T-cell (primary cell): ENCODE data around the gene ARHGEF11. TPM values are rescaled to one million over a fixed set of nuclear protein-coding genes. Genes with fewer than 3 reads are reported as not detected.

Source experiments
- ATAC-seq, 4 experiments: fragments of 200-7000 bp in 3 of 4; fragments of 150-1000 bp in 1 of 4; cut with Tn5 transposase; replicated peaks in 1 of 4; 1 replicate in 3 of 4; 2 replicates in 1 of 4; pipeline ENCODE4 v1.10.0; 2021; ENCODE audit warnings: moderate library complexity in 3 of 4, mild to moderate bottlenecking in 2 of 4, moderate number of reproducible peaks in 1 of 4
- CTCF ChIA-PET, 2 donors: fragments of 300-600 bp; sonication (Branson Sonifier 250); formaldehyde crosslinking; loops; one replicate each; lab custom pipeline; 2022; ENCODE audit warnings: antibody characterized with exemption in 2 of 2; lab: Charles Lee
- POLR2A ChIA-PET, 2 donors: fragments of 300-600 bp; sonication (Branson Sonifier 250); formaldehyde crosslinking; loops; one replicate each; lab custom pipeline; 2022; ENCODE audit warnings: antibody characterized with exemption in 2 of 2; lab: Charles Lee
- DNase-seq, 35 experiments: peaks; one replicate each; pipeline versions ENCODE4 v3.0.0 to v3.0.0-alpha.2; 2013 to 2023
- H3K27ac ChIP-seq: one replicate; pipeline ENCODE4 v1.5.1; 2013; ENCODE audit warnings: low read length
- H3K27me3 ChIP-seq, 2 experiments: replicated peaks in 1 of 2; 1 replicate in 1 of 2; 2 replicates in 1 of 2; pipeline versions ENCODE4 v1.6.1 to v1.7.0; 2013; ENCODE audit warnings: low read length in 1 of 2, mixed read lengths in 1 of 2; ENCODE audit not compliant: control insufficient read depth in 2 of 2, insufficient read depth in 2 of 2; ENCODE audit errors: extremely low read depth in 1 of 2
- H3K36me3 ChIP-seq, 2 donors: 1 replicate in 1 of 2; 2 replicates in 1 of 2; pipeline versions ENCODE4 v1.6.1 to v1.7.0; 2013; ENCODE audit warnings: low read length in 1 of 2; ENCODE audit not compliant: control insufficient read depth in 2 of 2, insufficient read depth in 1 of 2; ENCODE audit errors: extremely low read depth in 1 of 2
- H3K4me1 ChIP-seq, 2 experiments: 1 replicate in 1 of 2; 2 replicates in 1 of 2; pipeline versions ENCODE4 v1.6.1 to v1.7.0; 2013; ENCODE audit warnings: low read length in 2 of 2, mixed read lengths in 1 of 2; ENCODE audit not compliant: insufficient read depth in 2 of 2, control insufficient read depth in 1 of 2; ENCODE audit errors: extremely low read depth in 1 of 2
- H3K4me3 ChIP-seq, 2 donors: 1 replicate in 1 of 2; 2 replicates in 1 of 2; pipeline versions ENCODE4 v1.5.1 to v1.7.0; 2013; ENCODE audit warnings: mild to moderate bottlenecking in 2 of 2, low read length in 1 of 2, moderate library complexity in 1 of 2; ENCODE audit not compliant: control insufficient read depth in 1 of 2; ENCODE audit errors: extremely low read depth in 1 of 2
- H3K9me3 ChIP-seq: 2 replicates; pipeline ENCODE4 v1.7.0; 2013
- H3K27ac Mint-ChIP-seq, 2 donors: one replicate each; pipeline ENCODE4 v1.8.0; 2020 to 2021; ENCODE audit warnings: mild to moderate bottlenecking in 2 of 2, mixed read lengths in 2 of 2
- H3K27me3 Mint-ChIP-seq, 2 donors: one replicate each; pipeline ENCODE4 v1.8.0; 2021 to 2022; ENCODE audit warnings: mixed read lengths in 2 of 2
- H3K36me3 Mint-ChIP-seq: one replicate; pipeline ENCODE4 v1.8.0; 2021; ENCODE audit warnings: mixed read lengths
- H3K4me1 Mint-ChIP-seq, 3 donors: one replicate each; pipeline ENCODE4 v1.8.0; 2020 to 2022; ENCODE audit warnings: mixed read lengths in 3 of 3, mild to moderate bottlenecking in 1 of 3
- H3K4me3 Mint-ChIP-seq, 3 donors: one replicate each; pipeline ENCODE4 v1.8.0; 2020 to 2022; ENCODE audit warnings: mild to moderate bottlenecking in 3 of 3, mixed read lengths in 3 of 3, moderate library complexity in 3 of 3
- H3K9me3 Mint-ChIP-seq, 3 donors: one replicate each; pipeline ENCODE4 v1.8.0; 2020 to 2022; ENCODE audit warnings: mixed read lengths in 3 of 3
- WGBS: methylation state at CpG from one replicate; pipeline ENCODE4 v1.1.5; 2013; ENCODE audit warnings: missing lambda C conversion rate; ENCODE audit not compliant: insufficient coverage; 5-methylcytosine and 5-hydroxymethylcytosine counted together
- total RNA-seq, 35 experiments: library from RNA in 6 of 35; stranded (reverse) in 6 of 35; fragments of 120-200 nt in 1 of 35; gene quantifications; one replicate each; pipeline versions ENCODE4 v1.2.1 to v1.2.4 and lab custom pipeline; 2013 to 2026

The ARHGEF11 gene
- total RNA-seq, 5 donors from 2014 or later (not counting 1 experiment from before 2014, with no cell fraction given) = 20.7 to 34.6 (median 34.1) TPM

DNA sequence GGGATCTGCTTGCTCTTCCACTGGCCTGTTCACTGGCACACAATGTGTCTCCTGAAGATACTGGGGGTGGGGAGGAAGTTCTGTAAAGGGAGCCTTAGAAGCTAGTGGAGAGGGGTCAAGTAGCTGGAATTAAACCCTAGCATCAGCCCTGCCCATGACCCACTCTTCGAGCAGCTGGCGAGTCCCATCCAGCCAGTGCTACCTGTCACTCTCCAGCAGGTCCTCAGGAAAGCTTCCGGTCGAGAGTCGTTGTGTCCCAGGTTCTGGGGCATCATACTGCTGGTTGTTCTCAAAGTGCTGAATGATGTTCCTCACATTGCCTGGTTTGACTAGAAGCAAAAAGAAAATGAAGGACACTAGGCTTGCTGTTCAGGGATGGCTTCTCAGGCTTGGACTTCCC lies 94.2 kb downstream of the ARHGEF11 start:
- POLR2A ChIA-PET = no interaction called here
- peaks cover 66% of the 10 kb centered on the region for H3K36me3 Mint-ChIP-seq

DNA sequence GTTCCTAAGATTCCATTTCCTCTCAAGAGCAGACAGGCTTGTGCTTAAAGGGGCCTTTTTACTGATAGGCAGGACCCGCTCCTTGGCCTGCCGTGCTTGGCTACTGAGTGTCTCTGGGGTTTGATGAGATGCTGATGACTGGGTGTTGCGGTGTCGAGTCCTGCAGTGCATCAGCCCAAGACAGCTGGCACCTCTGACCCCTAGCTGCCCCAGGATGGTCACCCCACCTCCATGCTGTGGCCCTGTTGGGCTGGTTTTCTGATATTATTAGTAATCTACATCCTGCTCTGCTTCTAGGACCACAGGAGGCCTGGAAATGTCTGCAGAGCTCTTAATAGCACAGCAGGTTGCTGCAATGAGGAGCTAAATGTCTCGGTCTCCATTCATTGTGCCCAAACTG lies 96.4 kb downstream of the ARHGEF11 start:
- no peaks in the 10 kb centered on the region for H3K27me3 Mint-ChIP-seq
- peaks cover 67% of the 10 kb centered on the region for H3K36me3 Mint-ChIP-seq

More for the DNA sequence above, 94.2 kb downstream of the ARHGEF11 start:
- no peak overlapping the region for H3K4me3 Mint-ChIP-seq
- Histone ChIP-seq H3K27ac (no peak overlapping the region), H3K27me3 (no peaks in the 10 kb centered on the region), H3K9me3 (no peaks in the 10 kb centered on the region), H3K4me3 (no peak overlapping the region), H3K36me3 (peaks cover 32 to 51% of the 10 kb centered on the region in 2 donors), H3K4me1 (no peaks in the 10 kb centered on the region)
- H3K9me3 Mint-ChIP-seq = no peaks in the 10 kb centered on the region
- 92% methylated on average over 5 of the region's 5 CpGs for WGBS
- DNase-seq (no peak), ATAC-seq (no peak)
- CTCF ChIA-PET = no interaction called here
- H3K27me3 Mint-ChIP-seq = no peaks in the 10 kb centered on the region
- peaks cover 0 to 4% (median 0%) of the 10 kb centered on the region in 3 donors for H3K4me1 Mint-ChIP-seq
- no peak overlapping the region for H3K27ac Mint-ChIP-seq

DNA sequence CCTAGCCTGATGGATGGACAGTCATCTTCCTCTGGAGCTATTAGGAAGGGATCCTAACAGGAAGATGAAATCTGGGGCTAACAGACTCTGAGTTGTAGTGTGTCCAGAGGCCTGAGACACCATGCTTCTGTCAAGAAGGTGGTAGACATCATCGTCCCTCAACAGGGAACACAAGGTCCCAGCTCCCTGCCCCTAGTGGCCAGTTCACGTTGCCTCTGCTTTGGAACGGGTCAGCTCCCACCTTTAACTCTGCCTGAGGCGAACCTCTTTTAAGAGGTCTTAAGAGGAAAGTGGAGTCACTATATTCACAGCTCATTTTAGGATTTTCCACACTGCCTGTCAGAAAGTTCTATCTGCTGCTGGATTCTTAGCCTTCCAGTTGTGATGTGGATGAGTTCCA lies 96.8 kb downstream of the ARHGEF11 start:
- ChIA-PET CTCF (no interaction called here), POLR2A (no interaction called here)
- no peaks in the 10 kb centered on the region for H3K9me3 Mint-ChIP-seq
- Histone ChIP-seq H3K4me1 (no peaks in the 10 kb centered on the region), H3K4me3 (no peak overlapping the region), H3K36me3 (peaks cover 41 to 52% of the 10 kb centered on the region in 2 donors), H3K27me3 (peaks cover 0 to 2% of the 10 kb centered on the region in 2 experiments), H3K27ac (no peak overlapping the region), H3K9me3 (no peaks in the 10 kb centered on the region)
- H3K36me3 Mint-ChIP-seq = peaks cover 68% of the 10 kb centered on the region
- H3K27ac Mint-ChIP-seq = no peak overlapping the region
- H3K4me1 Mint-ChIP-seq = no peaks in the 10 kb centered on the region
- WGBS = 80% methylated on average over 1 of the region's 4 CpGs
- DNase-seq = no peak
- no peak for ATAC-seq
- H3K4me3 Mint-ChIP-seq = no peak overlapping the region
- no peaks in the 10 kb centered on the region for H3K27me3 Mint-ChIP-seq

More for the DNA sequence above, 96.4 kb downstream of the ARHGEF11 start:
- no peaks in the 10 kb centered on the region for H3K9me3 ChIP-seq
- ChIA-PET CTCF (no interaction called here), POLR2A (no interaction called here)
- Mint-ChIP-seq H3K4me1 (no peaks in the 10 kb centered on the region), H3K27ac (no peak overlapping the region), H3K4me3 (no peak overlapping the region), H3K9me3 (no peaks in the 10 kb centered on the region)
- WGBS = 81% methylated on average over 2 of the region's 5 CpGs
- no peak overlapping the region for H3K27ac ChIP-seq
- H3K36me3 ChIP-seq = peaks cover 43 to 47% of the 10 kb centered on the region in 2 donors
- no peaks in the 10 kb centered on the region for H3K4me1 ChIP-seq
- H3K27me3 ChIP-seq = peaks cover 0 to 2% of the 10 kb centered on the region in 2 experiments
- no peak for ATAC-seq
- no peak overlapping the region for H3K4me3 ChIP-seq
- no peak for DNase-seq

DNA sequence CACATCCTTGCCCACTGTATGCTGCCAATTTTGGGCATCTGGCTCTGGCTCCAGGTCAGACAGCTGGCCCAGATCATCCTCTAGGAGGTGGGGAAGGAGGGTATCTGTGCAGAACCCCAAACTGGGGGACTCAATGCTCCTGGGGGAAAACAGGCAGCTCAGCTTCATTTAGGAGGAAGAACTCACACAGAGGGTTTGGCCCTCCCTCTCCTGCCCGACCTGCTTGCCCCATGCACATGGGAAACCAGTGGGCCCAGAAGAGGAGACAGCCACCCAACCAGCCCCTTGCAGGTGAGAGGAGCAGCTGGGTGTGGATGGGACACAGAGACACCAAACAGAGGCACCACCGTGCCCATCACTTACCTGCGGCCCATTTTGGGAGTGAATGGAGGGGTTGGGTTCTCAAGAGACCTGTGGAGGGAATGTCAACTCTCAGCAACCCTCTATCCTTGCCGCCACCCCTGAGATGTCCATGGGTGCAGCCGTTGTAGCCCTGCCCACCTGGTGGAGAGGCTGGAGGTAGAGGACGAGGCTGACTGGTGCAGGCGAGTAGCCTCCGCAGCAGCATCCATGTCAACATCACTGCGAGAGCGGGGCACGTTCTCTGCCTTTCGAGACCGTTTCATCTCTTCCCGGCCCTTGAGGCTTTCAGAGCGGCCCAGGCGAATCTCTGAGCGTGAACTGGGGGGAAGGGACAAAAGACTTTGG lies 97.6 kb downstream of the ARHGEF11 start:
- CTCF ChIA-PET = no interaction called here
- H3K4me3 Mint-ChIP-seq = no peak overlapping the region
- DNase-seq = no peak
- Histone ChIP-seq H3K4me3 (no peak overlapping the region), H3K36me3 (peaks cover 47 to 56% of the 10 kb centered on the region in 2 donors), H3K27ac (no peak overlapping the region), H3K27me3 (peaks cover 0 to 2% of the 10 kb centered on the region in 2 experiments), H3K4me1 (no peaks in the 10 kb centered on the region), H3K9me3 (no peaks in the 10 kb centered on the region)
- no peaks in the 10 kb centered on the region for H3K4me1 Mint-ChIP-seq
- H3K9me3 Mint-ChIP-seq = no peaks in the 10 kb centered on the region
- H3K27ac Mint-ChIP-seq = no peak overlapping the region
- POLR2A ChIA-PET = no interaction called here
- no peaks in the 10 kb centered on the region for H3K27me3 Mint-ChIP-seq
- 88% methylated on average over 12 of the region's 17 CpGs for WGBS
- peaks cover 72% of the 10 kb centered on the region for H3K36me3 Mint-ChIP-seq
- no peak for ATAC-seq

DNA sequence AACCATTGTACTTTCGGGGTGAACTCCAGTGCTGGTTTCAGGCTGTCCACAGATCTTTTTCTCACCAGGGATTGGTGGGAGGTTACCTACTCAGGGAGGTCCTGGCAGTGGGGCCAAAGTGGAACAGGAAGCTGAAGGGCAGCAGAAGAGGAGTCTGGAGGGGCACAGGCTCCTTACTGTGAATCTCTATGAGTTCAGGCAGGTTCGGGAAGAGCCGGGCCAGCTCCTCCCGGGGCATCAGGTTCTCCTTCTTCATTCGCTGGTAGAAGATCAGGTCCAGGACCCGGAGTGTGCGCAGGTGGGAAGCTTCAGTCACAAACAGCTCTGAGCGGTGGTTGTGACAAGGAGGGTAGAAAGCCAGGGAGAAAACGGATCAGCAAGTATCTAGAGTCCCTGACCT lies 98.4 kb downstream of the ARHGEF11 start:
- Histone ChIP-seq H3K36me3 (peaks cover 46 to 62% of the 10 kb centered on the region in 2 donors), H3K9me3 (no peaks in the 10 kb centered on the region), H3K27ac (no peak overlapping the region), H3K4me3 (no peak overlapping the region), H3K27me3 (peaks cover 0 to 6% of the 10 kb centered on the region in 2 experiments), H3K4me1 (no peaks in the 10 kb centered on the region)
- Mint-ChIP-seq H3K27me3 (no peaks in the 10 kb centered on the region), H3K9me3 (no peaks in the 10 kb centered on the region), H3K4me3 (no peak overlapping the region), H3K4me1 (no peaks in the 10 kb centered on the region), H3K27ac (no peak overlapping the region), H3K36me3 (peaks cover 72% of the 10 kb centered on the region)
- CTCF ChIA-PET = no interaction called here
- DNase-seq = no peak
- WGBS = 77% methylated on average over 3 of the region's 9 CpGs
- ATAC-seq = no peak
- POLR2A ChIA-PET = no interaction called here

DNA sequence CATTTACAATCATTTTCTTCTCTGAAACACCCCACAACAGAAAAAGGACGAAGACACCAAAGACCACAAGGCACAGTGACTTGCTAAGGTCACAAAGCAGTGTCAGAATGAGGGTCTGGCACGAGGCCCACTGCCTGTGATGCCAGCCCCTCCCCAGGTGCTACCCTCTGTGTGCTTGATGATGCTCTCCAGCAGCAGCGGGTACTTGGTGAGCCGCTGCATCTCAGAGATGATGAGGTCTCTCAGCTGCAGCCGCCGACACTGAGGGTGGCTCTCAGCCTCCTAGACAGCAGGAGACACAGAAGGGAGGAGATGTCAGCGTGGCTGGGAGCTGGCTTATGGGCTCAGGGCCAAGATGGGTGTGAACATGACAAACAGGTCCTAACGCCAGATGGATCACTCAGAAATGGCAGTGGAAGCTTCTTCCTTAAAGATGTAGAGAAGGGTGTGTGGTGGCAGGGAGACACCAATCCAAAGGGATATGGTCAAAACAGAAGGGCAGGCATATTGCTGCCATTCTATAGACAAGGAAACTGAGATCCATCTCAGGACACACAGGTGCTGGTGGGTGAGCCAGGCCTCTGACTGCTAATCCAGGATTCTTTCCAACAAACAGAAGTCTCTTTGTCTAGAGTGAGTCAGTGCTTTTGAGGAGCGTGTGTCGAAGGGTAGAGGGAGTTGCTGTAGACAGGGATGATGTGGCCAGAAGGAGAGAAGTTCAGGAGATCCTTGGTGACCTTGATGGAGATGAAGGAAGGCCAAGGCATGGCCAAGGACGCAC lies 99.5 kb downstream of the ARHGEF11 start:
- CTCF ChIA-PET = no interaction called here
- no peak overlapping the region for H3K27ac ChIP-seq
- H3K27me3 ChIP-seq = peaks cover 0 to 6% of the 10 kb centered on the region in 2 experiments
- H3K4me1 ChIP-seq = no peaks in the 10 kb centered on the region
- peaks cover 71% of the 10 kb centered on the region for H3K36me3 Mint-ChIP-seq
- no peaks in the 10 kb centered on the region for H3K9me3 Mint-ChIP-seq
- no peaks in the 10 kb centered on the region for H3K9me3 ChIP-seq
- no peaks in the 10 kb centered on the region for H3K4me1 Mint-ChIP-seq
- no peak overlapping the region for H3K4me3 ChIP-seq
- ATAC-seq = no peak
- POLR2A ChIA-PET = no interaction called here
- no peak for DNase-seq
- no peaks in the 10 kb centered on the region for H3K27me3 Mint-ChIP-seq
- H3K36me3 ChIP-seq = peaks cover 42 to 66% of the 10 kb centered on the region in 2 donors
- 74% methylated on average over 8 of the region's 11 CpGs for WGBS
- H3K27ac Mint-ChIP-seq = no peak overlapping the region
- no peak overlapping the region for H3K4me3 Mint-ChIP-seq
